GM18508 (cell line): Measurements from ENCODE around the gene PTPRE.

Source experiments
- ATAC-seq: cut with Tn5 transposase; IDR thresholded peaks from one replicate; pipeline ENCODE4 v1.9.1; 2021; ENCODE audit warnings: moderate number of reproducible peaks; ENCODE audit not compliant: insufficient read depth, unreplicated experiment

PTPRE gene

DNA sequence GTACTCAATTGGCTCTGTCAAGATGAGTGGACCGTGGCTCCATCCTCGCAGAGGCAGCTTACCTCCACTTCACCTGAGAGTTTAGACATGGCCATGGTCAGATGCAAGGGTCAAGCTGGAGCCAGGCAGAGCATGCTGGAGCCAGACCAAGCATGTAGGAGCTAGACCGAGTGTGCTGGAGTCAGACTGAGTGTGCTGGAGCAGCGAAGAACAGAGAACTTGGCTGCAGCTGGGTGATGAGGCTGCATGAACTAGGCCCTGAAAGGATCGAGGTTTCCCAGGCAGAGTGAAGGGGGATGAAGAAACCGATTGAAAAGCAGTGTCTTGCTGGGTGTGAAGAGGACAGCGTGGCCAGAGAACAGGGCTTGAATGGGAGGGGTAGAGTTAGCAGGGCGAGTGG, 133.2 kb downstream of the PTPRE start:
- ATAC-seq, result no peak

DNA sequence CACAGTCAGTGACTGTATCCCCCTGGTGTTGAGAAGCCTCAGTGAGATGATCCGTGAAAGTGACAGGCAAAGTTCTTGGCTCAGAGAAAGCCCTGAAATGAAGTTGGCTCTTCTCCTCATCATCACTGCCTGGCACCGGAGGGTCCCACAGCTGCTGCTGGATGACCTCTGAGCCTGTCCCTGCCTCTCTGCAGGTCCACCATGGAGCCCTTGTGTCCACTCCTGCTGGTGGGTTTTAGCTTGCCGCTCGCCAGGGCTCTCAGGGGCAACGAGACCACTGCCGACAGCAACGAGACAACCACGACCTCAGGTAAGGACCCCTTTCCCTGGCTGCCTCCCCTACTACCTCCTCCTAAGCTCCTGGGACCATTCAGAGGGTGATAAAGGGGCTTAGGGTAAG, 133.8 kb downstream of the PTPRE start:
- ATAC-seq, result no peak

DNA sequence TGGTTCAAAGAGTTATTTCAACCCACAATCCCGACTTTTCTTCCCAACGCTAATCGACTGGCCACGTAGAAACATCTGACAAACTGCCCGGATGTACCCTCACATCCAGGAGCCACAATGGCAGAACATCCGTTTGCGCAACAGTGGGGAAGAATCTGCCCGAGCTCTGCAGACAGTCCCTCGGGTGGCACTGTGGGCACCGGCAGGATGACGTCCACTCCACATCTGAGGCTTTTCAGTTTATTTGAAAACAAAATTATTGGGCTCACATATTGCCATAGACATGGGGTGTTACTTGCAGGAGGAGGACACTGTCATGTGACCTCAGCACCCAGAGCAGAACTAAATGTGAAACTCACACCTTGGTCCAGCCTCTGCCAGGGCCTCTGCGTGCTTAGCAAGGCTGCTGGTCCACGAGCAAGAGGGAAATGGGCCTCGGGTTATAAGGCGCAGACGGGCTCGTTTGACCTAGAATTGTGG, 135.3 kb downstream of the PTPRE start:
- ATAC-seq, result no peak

DNA sequence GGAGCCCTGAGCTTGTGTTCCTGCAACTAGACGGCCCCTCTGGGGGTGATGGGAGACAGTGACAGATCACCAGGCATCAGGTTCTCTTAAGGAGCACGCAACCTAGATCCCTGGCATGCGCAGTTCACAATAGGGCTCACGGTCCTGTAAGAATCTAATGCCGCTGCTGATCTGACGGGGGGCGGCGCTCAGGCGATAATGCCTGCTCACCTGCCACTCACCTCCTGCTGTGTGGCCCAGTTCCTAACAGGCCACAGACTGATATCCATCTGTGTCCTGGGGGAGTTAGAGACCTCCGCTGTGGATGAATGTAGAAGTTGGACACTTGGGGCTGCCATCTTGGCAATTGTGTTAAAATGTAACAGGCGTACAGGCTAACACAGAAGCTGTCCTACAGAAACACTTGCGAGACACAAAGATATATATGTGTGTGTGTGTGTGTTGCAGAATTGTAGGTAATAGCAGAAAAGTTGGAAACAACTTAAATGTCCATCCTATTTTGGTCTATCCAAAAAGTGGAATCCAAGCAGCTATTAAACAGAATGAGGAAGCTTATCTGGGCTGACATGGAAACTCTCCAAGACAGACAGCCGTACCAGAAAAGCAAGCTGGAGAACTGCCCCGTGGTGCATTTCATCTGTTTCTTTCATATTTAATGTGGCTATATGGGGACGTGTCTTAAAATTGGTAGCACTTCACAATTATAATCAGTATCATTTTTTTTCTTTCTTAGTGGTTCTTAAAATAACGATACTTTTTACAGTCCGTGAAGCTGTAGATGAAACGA, 136.5 kb downstream of the PTPRE start:
- no peak for ATAC-seq

DNA sequence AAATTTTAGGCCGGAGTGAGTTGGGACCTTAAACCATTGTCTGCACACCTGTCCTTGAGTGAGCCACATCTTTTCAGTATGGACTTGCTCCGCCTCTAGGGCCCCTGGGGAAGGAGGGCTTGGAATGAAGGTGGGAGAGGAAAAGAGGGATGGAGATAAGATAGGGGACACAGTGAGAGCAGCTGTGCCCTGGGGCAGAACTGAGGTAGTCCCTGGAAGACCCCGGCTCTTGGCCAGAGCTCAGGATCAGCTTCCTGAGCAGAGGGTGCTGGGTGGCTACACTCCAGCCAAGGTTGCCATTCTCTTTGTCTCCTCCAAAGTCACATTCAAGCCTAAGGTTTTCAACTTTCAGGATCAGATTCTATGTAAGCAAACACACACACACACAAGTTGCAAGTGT, 137.3 kb downstream of the PTPRE start:
- ATAC-seq, result no peak

DNA sequence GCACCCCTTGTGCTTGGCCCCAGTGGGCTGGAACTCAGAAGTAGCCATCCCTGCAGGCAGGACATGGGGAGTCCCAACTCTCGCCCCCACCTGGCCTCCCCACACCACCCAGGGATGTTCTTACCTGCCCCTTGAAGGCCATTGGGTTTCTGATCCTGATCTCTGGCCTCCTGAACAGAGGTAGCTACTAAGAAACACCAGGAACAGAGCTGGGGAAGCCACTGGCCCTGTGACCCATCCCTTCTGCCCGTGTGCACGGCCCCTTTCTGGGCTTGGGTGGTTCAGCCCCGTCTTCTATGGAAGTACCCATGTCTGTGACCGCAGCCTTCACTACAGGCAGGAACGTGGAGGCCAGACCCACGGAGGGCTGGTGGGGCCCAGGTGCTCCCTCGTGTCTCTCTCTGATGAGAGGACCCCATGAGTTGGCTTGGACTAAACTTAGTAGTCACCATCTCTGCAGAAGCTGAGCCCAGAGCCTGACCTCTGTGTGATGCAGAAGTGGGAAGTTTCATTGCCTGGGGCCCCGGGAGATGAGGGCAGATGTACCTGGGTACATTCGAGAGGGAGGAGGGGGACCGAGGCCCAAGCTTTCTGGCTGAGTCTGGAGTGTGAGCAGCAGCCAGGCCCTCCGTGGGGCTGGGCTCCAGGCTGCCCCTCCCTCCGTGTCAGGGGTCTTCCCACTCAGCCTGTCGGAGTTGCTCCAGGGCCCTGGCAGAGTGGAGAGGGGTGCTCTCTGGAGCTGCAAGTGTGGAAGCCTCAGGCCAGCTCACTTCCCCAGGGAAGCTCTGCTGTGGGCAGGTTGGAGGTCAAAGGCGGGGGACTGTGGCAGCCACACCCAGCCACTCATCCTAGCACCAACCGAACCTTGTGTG, 138.3 kb downstream of the PTPRE start:
- no peak for ATAC-seq

DNA sequence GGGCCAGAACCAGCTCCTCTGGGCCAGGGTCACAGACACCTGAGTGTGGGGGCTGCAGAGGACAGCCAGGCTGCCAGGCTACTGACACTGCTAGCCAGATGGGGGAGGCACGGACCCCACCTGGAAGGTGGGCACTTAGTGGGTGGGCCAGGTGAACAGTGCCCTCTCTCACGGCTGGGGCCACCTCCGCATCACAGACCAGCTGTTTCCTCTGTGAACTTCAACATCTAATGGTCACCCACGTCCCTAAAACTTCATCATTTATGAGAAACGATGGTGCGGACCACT, 138.9 kb downstream of the PTPRE start:
- ATAC-seq, result no peak

DNA sequence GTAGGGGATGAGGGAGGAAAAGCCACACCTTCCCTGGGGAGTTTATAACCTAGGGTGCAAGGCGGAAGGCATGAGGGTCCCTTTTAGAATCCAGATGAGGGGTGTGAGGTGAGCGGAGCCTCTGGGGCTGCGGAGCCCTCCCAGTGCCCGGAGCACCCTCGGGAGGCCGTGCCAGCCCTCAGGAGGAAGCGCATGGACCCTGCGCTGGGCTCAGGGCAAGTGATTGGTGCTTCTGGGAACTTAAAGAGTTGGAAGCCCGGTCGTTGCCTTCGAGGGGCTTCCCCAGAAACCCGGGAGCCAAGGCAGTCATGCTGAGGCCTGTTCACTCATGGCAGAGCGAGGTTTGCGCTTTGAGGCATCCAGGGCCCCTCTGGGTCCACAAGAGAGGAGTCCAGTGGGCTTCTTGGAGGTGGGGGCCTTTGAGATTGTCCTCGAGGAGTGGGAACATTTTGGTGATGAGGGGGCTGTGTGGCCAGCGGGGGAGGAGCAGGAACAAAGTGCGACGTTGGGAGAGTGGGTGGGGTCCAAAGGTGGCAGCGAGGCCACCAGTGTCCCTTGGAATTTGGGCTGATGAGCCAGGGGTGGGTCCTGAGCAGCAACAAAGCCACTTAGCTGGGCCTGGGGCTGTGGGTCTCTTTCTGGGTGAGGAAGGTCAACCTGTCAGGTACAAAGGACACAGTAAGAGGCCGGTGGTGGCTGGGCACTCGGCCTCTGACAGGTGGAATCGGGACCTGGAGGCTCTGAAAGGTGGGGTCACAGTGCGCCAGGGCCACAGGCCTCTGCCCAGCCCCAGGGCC, 139.5 kb downstream of the PTPRE start:
- ATAC-seq, result no peak

DNA sequence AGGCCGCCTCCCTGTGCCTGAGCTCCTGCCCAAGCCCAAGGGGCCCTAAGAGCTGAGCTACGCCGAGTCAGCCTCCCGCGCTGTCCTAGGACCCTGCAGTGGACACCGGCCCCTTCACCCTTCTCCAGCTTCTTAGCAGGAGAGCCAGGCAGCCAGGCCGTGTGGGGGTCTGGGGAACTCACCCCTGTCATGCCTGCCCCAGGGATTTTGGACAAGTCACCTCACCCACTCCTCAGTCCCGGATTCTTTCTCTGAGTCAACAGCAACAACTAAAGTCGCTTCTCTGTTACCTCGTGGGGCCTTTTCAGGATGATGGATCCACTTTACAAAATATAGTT, 140.0 kb downstream of the PTPRE start:
- ATAC-seq, result no peak

DNA sequence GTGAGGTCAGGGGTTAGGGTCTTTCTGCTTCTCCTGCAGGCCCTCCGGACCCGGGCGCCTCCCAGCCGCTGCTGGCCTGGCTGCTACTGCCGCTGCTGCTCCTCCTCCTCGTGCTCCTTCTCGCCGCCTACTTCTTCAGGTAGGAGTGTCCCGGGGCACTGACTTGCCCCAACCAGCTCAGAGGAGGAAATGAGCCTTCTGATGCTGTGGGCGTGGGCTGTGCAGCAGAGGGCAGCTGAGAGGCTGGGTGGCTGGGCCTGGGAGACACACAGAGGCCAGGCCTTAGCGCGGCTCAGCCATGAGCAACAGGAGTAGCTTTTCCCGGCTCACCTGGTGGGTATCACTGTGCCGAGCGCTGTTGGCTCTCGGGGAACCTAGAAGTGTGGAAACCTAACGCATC, 140.4 kb downstream of the PTPRE start:
- peak; percentile 94 for ATAC-seq

DNA sequence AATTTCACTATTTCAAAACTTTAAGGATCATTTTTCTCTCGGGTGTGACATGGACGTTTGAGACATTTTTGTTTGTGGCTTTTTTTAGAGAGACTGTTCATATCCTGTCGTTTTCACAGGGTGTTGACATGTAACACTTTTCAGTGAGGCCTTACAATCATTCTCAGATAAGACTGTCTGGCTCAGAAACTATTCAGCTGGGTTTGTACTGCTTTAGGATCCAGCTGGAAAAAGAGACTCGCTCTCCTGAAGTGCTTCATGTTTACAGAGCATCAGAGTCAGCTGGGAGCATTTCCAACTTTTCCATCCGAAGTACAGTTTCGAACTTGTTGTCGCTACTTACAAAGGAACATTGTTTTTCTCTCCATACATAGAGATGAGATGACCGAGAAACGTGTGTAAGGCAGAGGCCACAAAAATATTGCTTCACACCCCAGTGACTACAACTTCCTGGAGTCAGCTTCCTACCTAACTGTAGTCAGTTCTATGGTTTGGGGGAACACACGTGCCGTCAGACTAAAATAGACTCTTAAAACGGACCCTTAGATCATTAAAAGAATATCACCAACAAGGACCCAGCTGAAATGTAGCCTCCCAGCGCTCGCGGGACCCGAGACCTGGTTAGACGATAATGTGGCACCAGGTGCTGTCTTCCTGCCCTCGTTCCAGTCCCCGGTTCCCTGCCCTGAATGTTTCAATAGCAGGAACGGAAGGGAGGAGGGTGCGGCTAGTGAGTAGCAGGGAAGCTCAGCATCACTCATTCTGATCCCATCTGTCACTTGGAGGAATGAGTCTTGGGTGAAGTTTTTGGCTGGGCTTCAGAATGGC, 141.3 kb downstream of the PTPRE start:
- ATAC-seq, result peak; percentile 27

DNA sequence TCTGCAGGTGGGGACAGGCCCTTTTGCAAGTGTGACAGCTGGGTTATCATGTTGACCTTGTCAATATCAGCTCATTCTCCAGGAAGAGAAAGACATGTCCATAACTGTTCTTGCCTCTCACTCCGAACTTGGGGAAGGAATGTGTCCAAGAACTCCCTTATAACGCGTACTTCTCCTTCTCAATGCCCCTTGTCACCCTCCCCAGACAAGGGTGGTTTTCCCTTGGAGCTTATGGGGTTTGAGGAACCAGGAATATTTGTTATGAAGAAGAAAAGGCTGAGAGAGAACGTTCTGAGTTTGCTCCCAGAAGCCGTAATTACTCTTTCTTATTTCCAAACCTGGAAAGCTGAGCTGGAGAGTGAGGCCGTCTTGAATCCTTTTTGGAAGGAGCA, 141.9 kb downstream of the PTPRE start:
- peak; percentile 5 for ATAC-seq

DNA sequence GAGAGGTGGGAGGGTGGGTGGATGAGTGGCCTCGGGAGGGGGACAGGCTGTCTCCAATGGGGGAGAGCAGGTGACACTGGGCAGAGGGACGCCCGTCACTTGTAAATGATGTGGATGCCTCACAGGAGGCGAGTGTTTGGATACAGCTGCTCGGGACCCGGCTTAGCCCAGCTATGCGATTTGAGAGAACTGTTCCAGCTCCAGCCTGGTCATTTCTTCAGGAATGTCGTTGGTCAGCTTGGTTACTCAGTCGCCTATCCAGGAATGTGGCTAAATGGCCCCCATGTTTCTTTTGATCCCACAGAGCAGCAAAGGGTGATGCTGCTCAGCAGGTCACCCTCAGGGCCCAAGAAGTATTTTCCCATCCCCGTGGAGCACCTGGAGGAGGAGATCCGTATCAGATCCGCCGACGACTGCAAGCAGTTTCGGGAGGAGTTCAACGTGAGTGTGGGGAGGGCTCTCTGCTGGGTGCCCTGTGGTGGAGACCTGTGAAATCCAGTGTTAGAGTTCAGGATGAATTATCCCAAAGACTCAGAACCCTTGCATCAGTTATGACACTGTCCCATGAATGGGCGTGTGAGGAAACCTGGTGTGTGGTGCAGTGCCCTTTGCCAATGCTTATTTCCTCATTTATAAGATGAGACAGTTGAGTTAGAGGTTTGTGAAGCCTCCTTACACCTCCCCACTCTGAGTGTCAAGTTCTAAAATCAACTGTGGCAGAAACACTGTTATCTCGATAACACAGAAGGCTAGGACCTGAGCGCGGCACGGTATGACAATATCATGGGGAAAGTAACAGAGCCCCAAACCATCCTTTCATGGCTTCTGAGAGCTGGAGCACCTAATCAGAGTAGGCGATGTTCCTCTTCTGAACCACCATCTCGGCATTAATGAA, 142.6 kb downstream of the PTPRE start:
- ATAC-seq, result no peak

DNA sequence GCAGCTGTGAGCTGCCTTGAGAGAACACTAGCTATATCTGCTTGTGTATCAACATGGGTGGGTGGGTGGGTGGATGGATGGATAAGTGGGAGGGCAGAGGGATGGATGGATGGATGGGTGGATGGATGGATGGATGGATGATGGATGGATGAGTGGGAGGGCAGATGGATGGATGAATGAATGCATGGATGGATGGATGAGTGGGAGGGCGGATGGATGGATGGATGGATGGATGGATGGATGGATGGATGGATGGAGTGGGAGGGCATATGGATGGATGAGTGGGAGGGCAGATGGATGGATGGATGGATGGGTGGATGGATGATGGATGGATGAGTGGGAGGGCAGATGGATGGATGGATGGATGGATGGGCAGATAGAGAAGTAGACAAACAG, 143.2 kb downstream of the PTPRE start:
- ATAC-seq, result no peak

DNA sequence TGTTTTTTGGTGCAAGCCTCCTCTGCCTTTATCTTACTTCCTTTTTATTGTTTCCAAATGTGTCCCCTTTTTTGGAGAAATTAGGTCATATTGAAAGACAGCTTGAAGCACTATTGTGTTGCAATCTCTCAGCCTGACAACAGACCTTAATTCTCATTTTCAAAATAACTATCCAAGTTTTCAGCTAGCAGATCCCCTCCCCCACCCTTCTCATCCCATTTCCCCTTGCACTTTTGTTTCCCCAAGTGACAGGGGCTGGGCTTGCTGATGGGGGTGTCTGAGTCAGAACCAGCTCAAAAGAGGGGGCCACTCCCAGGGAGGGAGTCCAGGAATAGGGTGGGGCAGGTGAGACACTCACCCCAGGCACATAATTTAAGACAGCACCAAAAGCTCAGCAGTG, 144.0 kb downstream of the PTPRE start:
- ATAC-seq, result no peak

DNA sequence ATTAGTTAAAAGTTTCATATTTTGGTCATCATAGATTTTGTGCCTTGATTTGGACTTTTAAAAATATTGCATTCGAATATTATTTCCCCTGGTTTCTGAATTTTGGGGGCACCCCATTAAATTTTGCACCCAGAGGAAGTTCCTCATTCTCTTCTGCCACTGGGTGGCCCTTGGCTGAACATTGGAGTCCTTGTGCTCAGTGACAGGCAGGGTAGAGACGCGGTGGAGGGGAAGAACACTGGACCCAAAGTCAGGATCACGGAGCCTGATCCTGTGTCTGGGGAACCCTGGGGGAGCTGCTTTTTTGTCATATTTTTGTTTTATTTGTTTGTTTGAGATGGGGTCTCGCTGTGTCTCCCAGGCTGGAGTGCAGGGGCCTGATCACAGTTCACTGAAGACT, 144.6 kb downstream of the PTPRE start:
- no peak for ATAC-seq

DNA sequence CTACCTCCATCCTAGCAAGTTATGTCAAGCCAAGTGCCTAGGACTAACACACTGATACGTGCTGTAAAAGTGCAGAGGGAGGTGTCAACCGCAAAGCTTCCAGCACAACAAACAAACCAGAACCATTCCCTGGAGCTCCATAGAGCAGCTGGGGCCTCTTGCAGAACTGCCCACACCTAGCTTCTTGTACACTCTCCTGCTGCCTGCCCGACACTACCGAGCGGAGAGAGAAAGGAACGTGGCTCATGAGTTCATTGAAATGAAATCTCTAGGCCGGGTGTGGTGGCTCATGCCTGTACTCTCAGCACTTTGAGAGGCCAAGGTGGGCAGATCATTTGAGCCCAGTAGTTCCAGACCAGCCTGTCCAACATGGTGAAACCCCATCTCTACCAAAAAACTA, 145.8 kb downstream of the PTPRE start:
- no peak for ATAC-seq

DNA sequence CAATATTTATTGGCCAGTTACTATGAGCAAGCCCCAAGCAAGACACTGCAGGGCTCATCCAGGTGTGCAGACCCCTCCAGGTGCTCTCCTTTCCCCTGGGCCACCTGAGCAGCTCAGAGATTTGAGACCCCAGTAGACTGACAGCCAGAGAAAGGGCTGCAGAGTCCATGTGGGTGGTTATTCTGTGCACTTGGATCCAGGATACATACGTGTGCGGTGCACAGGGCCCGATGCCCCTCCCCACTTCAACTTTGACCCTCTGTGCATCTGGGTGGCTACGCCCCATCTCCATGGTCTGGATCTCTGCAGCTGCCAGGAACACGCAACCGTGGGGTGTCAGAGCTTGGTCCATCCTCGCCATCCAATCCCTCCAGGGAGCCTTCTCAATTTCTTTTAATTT, 146.5 kb downstream of the PTPRE start:
- no peak for ATAC-seq
